HG02884 (cell line): ENCODE results near the gene NAP1L4.

Experiments used
- ATAC-seq: cut with Tn5 transposase; IDR thresholded peaks from one replicate; pipeline ENCODE4 v1.9.1; 2021; ENCODE audit warnings: mild to moderate bottlenecking, moderate library complexity; ENCODE audit not compliant: unreplicated experiment

NAP1L4 gene

GRCh38 chr11:2963761-2964160, 28.4 kb downstream of the NAP1L4 start:
- no peak for ATAC-seq

GRCh38 chr11:2963112-2963754, 28.9 kb downstream of the NAP1L4 start:
- no peak for ATAC-seq

- ATAC-seq: no peak
Observed at GRCh38 chr11:2961080-2961479, 31.0 kb downstream of the NAP1L4 start.

- ATAC-seq: no peak
Observed at GRCh38 chr11:2960139-2960538, 32.0 kb downstream of the NAP1L4 start.

- ATAC-seq: no peak
Observed at GRCh38 chr11:2958251-2958650, 33.9 kb downstream of the NAP1L4 start.

- no peak for ATAC-seq
Observed at GRCh38 chr11:2955906-2956476, 36.1 kb downstream of the NAP1L4 start.

- ATAC-seq: no peak
Observed at GRCh38 chr11:2954263-2954662, 37.9 kb downstream of the NAP1L4 start.

GRCh38 chr11:2952290-2952689, 39.8 kb downstream of the NAP1L4 start:
- no peak for ATAC-seq

- no peak for ATAC-seq
Observed at GRCh38 chr11:2951231-2952110, 40.7 kb downstream of the NAP1L4 start.

- ATAC-seq: no peak
Observed at GRCh38 chr11:2950825-2951224, 41.3 kb downstream of the NAP1L4 start.

- ATAC-seq: no peak
Observed at GRCh38 chr11:2949920-2950319, 42.2 kb downstream of the NAP1L4 start.

GRCh38 chr11:2947744-2948143, 44.4 kb downstream of the NAP1L4 start:
- ATAC-seq: no peak

GRCh38 chr11:2945757-2946287, 46.3 kb downstream of the NAP1L4 start:
- no peak for ATAC-seq

- ATAC-seq: no peak
Observed at GRCh38 chr11:2945031-2945756, 46.9 kb downstream of the NAP1L4 start.

- ATAC-seq: no peak
Observed at GRCh38 chr11:2944530-2944929, 47.6 kb downstream of the NAP1L4 start.

GRCh38 chr11:2943711-2944118, 48.4 kb downstream of the NAP1L4 start:
- ATAC-seq: no peak

- no peak for ATAC-seq
Observed at GRCh38 chr11:2942872-2943710, 49.0 kb downstream of the NAP1L4 start.

GRCh38 chr11:2942447-2942846, 49.7 kb downstream of the NAP1L4 start:
- ATAC-seq: no peak

GRCh38 chr11:2940921-2941821, 51.0 kb downstream of the NAP1L4 start:
- ATAC-seq: no peak
